Measurements from ENCODE around the gene PCBP1. TPM values are rescaled to one million over a fixed set of nuclear protein-coding genes. Genes with fewer than 3 reads are reported as not detected.
A peak's percentile ranks its signal among the peaks of the same experiment; 100 is the strongest.

Gene PCBP1
- total and polyA plus RNA-seq, 9 of the 15 experiments (the other 6 are each of a cell fraction or from before 2014, with no cell fraction given), result 19.2 to 407 (median 78.1) TPM

DNA sequence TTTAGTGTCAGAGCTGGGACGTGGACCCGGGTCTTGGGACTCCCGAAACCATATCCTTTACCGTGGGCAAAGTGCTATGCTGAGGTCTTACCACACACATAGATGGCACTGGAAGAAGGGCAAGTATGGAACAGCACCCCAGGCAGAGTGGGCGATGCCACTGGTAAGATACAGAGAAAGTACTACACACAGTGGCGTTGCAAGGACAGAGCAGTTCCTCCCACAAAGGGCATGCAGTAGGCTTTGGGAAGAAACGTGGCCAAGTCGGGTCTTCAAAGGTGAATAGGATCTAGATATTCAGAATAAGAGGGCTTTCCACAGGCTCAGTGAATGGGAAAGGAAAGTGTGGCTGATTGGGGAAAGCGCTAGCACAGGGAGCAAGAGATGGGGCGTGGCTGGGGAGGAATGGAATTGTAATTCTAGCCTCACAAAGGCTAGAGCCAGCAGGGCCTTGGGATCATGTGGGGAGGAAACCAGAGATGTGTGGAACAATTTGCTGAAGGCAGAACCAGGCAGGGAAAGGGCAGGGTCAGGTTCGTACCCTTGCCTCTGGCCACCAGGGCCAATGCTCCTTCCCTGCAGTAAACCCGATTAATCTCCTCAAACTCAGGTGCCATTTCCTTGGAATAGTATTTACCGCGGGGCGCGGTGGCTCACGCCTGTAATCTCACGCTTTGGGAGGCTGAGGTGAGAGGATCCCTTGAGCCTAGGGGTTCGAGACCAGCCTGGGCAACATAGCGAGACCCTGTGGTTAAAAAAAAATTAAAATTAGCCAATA, 36.0 kb downstream of the PCBP1 start (continued):
- TF ChIP-seq, protein P1, sequence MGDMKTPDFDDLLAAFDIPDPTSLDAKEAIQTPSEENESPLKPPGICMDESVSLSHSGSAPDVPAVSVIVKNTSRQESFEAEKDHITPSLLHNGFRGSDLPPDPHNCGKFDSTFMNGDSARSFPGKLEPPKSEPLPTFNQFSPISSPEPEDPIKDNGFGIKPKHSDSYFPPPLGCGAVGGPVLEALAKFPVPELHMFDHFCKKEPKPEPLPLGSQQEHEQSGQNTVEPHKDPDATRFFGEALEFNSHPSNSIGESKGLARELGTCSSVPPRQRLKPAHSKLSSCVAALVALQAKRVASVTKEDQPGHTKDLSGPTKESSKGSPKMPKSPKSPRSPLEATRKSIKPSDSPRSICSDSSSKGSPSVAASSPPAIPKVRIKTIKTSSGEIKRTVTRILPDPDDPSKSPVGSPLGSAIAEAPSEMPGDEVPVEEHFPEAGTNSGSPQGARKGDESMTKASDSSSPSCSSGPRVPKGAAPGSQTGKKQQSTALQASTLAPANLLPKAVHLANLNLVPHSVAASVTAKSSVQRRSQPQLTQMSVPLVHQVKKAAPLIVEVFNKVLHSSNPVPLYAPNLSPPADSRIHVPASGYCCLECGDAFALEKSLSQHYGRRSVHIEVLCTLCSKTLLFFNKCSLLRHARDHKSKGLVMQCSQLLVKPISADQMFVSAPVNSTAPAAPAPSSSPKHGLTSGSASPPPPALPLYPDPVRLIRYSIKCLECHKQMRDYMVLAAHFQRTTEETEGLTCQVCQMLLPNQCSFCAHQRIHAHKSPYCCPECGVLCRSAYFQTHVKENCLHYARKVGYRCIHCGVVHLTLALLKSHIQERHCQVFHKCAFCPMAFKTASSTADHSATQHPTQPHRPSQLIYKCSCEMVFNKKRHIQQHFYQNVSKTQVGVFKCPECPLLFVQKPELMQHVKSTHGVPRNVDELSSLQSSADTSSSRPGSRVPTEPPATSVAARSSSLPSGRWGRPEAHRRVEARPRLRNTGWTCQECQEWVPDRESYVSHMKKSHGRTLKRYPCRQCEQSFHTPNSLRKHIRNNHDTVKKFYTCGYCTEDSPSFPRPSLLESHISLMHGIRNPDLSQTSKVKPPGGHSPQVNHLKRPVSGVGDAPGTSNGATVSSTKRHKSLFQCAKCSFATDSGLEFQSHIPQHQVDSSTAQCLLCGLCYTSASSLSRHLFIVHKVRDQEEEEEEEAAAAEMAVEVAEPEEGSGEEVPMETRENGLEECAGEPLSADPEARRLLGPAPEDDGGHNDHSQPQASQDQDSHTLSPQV (IDR thresholded peaks at IDR 0.05), result peak; percentile 95
- TF ChIP-seq, protein P2, sequence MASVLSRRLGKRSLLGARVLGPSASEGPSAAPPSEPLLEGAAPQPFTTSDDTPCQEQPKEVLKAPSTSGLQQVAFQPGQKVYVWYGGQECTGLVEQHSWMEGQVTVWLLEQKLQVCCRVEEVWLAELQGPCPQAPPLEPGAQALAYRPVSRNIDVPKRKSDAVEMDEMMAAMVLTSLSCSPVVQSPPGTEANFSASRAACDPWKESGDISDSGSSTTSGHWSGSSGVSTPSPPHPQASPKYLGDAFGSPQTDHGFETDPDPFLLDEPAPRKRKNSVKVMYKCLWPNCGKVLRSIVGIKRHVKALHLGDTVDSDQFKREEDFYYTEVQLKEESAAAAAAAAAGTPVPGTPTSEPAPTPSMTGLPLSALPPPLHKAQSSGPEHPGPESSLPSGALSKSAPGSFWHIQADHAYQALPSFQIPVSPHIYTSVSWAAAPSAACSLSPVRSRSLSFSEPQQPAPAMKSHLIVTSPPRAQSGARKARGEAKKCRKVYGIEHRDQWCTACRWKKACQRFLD (CRISPR knock-in tag; IDR thresholded peaks at IDR 0.05), result 0 out of 2 replicates have a peak, but pooled peaks have one; percentile 13
- no peak for TF ChIP-seq IRF2 (CRISPR knock-in tag; IDR thresholded peaks at IDR 0.05)
- TF ChIP-seq, protein P3, sequence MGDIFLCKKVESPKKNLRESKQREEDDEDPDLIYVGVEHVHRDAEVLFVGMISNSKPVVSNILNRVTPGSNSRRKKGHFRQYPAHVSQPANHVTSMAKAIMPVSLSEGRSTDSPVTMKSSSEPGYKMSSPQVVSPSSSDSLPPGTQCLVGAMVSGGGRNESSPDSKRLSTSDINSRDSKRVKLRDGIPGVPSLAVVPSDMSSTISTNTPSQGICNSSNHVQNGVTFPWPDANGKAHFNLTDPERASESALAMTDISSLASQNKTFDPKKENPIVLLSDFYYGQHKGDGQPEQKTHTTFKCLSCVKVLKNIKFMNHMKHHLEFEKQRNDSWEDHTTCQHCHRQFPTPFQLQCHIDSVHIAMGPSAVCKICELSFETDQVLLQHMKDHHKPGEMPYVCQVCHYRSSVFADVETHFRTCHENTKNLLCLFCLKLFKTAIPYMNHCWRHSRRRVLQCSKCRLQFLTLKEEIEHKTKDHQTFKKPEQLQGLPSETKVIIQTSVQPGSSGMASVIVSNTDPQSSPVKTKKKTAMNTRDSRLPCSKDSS (IDR thresholded peaks at IDR 0.05; ENCODE audit: low read depth, partially characterized antibody), result no peak
- 0 out of 2 replicates have a peak, but pooled peaks have one; percentile 49 for TF ChIP-seq ZNF41 (CRISPR knock-in tag; conservative IDR thresholded peaks at IDR 0.05)
- TF ChIP-seq, protein P4, sequence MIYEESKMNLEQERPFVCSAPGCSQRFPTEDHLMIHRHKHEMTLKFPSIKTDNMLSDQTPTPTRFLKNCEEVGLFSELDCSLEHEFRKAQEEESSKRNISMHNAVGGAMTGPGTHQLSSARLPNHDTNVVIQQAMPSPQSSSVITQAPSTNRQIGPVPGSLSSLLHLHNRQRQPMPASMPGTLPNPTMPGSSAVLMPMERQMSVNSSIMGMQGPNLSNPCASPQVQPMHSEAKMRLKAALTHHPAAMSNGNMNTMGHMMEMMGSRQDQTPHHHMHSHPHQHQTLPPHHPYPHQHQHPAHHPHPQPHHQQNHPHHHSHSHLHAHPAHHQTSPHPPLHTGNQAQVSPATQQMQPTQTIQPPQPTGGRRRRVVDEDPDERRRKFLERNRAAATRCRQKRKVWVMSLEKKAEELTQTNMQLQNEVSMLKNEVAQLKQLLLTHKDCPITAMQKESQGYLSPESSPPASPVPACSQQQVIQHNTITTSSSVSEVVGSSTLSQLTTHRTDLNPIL (CRISPR knock-in tag; IDR thresholded peaks at IDR 0.05), result 0 out of 2 replicates have a peak, but pooled peaks have one; percentile 7
- peak; percentile 28 for TF ChIP-seq SMAD1 (IDR thresholded peaks at IDR 0.05; ENCODE audit: low read depth, low read length, partially characterized antibody)
- TF ChIP-seq, protein P5, sequence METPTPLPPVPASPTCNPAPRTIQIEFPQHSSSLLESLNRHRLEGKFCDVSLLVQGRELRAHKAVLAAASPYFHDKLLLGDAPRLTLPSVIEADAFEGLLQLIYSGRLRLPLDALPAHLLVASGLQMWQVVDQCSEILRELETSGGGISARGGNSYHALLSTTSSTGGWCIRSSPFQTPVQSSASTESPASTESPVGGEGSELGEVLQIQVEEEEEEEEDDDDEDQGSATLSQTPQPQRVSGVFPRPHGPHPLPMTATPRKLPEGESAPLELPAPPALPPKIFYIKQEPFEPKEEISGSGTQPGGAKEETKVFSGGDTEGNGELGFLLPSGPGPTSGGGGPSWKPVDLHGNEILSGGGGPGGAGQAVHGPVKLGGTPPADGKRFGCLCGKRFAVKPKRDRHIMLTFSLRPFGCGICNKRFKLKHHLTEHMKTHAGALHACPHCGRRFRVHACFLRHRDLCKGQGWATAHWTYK (CRISPR knock-in tag; IDR thresholded peaks at IDR 0.05), result peak; percentile 65; the same call in 1 of the 2 replicates
- TF ChIP-seq, protein P6, sequence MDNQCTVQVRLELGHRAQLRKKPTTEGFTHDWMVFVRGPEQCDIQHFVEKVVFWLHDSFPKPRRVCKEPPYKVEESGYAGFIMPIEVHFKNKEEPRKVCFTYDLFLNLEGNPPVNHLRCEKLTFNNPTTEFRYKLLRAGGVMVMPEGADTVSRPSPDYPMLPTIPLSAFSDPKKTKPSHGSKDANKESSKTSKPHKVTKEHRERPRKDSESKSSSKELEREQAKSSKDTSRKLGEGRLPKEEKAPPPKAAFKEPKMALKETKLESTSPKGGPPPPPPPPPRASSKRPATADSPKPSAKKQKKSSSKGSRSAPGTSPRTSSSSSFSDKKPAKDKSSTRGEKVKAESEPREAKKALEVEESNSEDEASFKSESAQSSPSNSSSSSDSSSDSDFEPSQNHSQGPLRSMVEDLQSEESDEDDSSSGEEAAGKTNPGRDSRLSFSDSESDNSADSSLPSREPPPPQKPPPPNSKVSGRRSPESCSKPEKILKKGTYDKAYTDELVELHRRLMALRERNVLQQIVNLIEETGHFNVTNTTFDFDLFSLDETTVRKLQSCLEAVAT (IDR thresholded peaks at IDR 0.05), result no peak
- no peak for TF ChIP-seq ZNF830 (CRISPR knock-in tag; IDR thresholded peaks at IDR 0.05)
- TF ChIP-seq, protein P7, sequence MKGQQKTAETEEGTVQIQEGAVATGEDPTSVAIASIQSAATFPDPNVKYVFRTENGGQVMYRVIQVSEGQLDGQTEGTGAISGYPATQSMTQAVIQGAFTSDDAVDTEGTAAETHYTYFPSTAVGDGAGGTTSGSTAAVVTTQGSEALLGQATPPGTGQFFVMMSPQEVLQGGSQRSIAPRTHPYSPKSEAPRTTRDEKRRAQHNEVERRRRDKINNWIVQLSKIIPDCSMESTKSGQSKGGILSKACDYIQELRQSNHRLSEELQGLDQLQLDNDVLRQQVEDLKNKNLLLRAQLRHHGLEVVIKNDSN (CRISPR knock-in tag; IDR thresholded peaks at IDR 0.05), result no peak
- no peak for TF ChIP-seq SP1 (CRISPR knock-in tag; IDR thresholded peaks at IDR 0.05)

Data from K562 (cell line).